Neutrophil (primary cell): ENCODE measurements around the gene YPEL2.

Source experiments
- H3K27ac ChIP-seq: fragments of 200-600 bp; sonication (generic); 2 replicates; pipeline ENCODE4 v1.5.1; 2016; ENCODE audit warnings: mild to moderate bottlenecking, moderate library complexity
- H3K27me3 ChIP-seq: fragments of 200-600 bp; sonication (generic); 2 replicates; pipeline ENCODE4 v1.6.0; 2016; ENCODE audit warnings: mild to moderate bottlenecking
- H3K36me3 ChIP-seq: fragments of 200-600 bp; sonication (generic); 2 replicates; pipeline ENCODE4 v1.5.1; 2017
- H3K4me1 ChIP-seq, 2 experiments: fragments of 200-600 bp in 1 of 2; sonication (generic) in 1 of 2; 1 replicate in 1 of 2; 2 replicates in 1 of 2; pipeline versions ENCODE4 v1.5.1 to v1.6.1; 2013 to 2016; ENCODE audit warnings: low read depth in 1 of 2, low read length in 1 of 2, mild to moderate bottlenecking in 1 of 2, moderate library complexity in 1 of 2; ENCODE audit not compliant: control insufficient read depth in 1 of 2, insufficient read depth in 1 of 2
- H3K4me3 ChIP-seq, 2 experiments: fragments of 200-600 bp in 1 of 2; sonication (generic) in 1 of 2; 1 replicate in 1 of 2; 2 replicates in 1 of 2; pipeline ENCODE4 v1.5.1; 2013 to 2016; ENCODE audit warnings: low read depth in 1 of 2, low read length in 1 of 2, mild to moderate bottlenecking in 1 of 2, moderate library complexity in 1 of 2
- H3K9me3 ChIP-seq: fragments of 200-600 bp; sonication (generic); 2 replicates; pipeline ENCODE4 v1.5.1; 2016
- CTCF ChIP-seq: fragments of 200-600 bp; sonication (generic); IDR thresholded peaks from 2 replicates; pipeline ENCODE4 v1.5.1; 2016; ENCODE audit warnings: antibody characterized with exemption

The YPEL2 gene

GRCh38 chr17:59372138-59372751 lies 40.8 kb downstream of the YPEL2 start:
- Histone ChIP-seq H3K27me3 (no peaks in the 10 kb centered on the region), H3K4me1 (peaks cover 34% of the 10 kb centered on the region in 2 experiments), H3K36me3 (no peaks in the 10 kb centered on the region), H3K9me3 (no peaks in the 10 kb centered on the region), H3K27ac (peak overlapping the region; percentile 73), H3K4me3 (no peak overlapping the region)
- no peak for TF ChIP-seq CTCF

- Histone ChIP-seq H3K27me3 (no peaks in the 10 kb centered on the region), H3K4me3 (no peak overlapping the region), H3K9me3 (no peaks in the 10 kb centered on the region), H3K4me1 (peaks cover 34% of the 10 kb centered on the region in 2 experiments), H3K36me3 (no peaks in the 10 kb centered on the region), H3K27ac (peak overlapping the region; percentile 73)
- TF ChIP-seq CTCF, result no peak
Observed at GRCh38 chr17:59373882-59374495, 42.5 kb downstream of the YPEL2 start.

- TF ChIP-seq CTCF, result no peak
- H3K27ac ChIP-seq, result no peak overlapping the region
- peaks cover 34% of the 10 kb centered on the region in 2 experiments for H3K4me1 ChIP-seq
- H3K27me3 ChIP-seq, result no peaks in the 10 kb centered on the region
- no peaks in the 10 kb centered on the region for H3K36me3 ChIP-seq
- H3K9me3 ChIP-seq, result no peaks in the 10 kb centered on the region
- no peak overlapping the region for H3K4me3 ChIP-seq
Observed at GRCh38 chr17:59374612-59375011, 43.2 kb downstream of the YPEL2 start.

GRCh38 chr17:59375857-59376256 lies 44.4 kb downstream of the YPEL2 start:
- Histone ChIP-seq H3K4me3 (no peak overlapping the region), H3K4me1 (peaks cover 34% of the 10 kb centered on the region in 2 experiments), H3K27me3 (no peaks in the 10 kb centered on the region), H3K27ac (no peak overlapping the region), H3K36me3 (no peaks in the 10 kb centered on the region), H3K9me3 (no peaks in the 10 kb centered on the region)
- TF ChIP-seq CTCF, result no peak

GRCh38 chr17:59376506-59376905 lies 45.1 kb downstream of the YPEL2 start:
- Histone ChIP-seq H3K9me3 (no peaks in the 10 kb centered on the region), H3K4me3 (no peak overlapping the region), H3K36me3 (no peaks in the 10 kb centered on the region), H3K4me1 (peaks cover 28 to 29% of the 10 kb centered on the region in 2 experiments), H3K27ac (no peak overlapping the region), H3K27me3 (no peaks in the 10 kb centered on the region)
- TF ChIP-seq CTCF, result no peak
